ENCODE data around the gene C3. TPM values are rescaled to one million over a fixed set of nuclear protein-coding genes. Genes with fewer than 3 reads are reported as not detected.
A peak's percentile ranks its signal among the peaks of the same experiment; 100 is the strongest.

Gene C3
- total and polyA plus RNA-seq, 2 of the 13 experiments (the other 11 are each of a cell fraction or from before 2014, with no cell fraction given), result 1,455 to 6,272 TPM

- TF ChIP-seq ZNF318 (CRISPR knock-in tag; IDR thresholded peaks at IDR 0.05) (peak; percentile 20; the same call in 1 of the 2 replicates), POLR2AphosphoS5 (IDR thresholded peaks at IDR 0.05; ENCODE audit: low read depth, low read length) (peak; percentile 29; the same call in 1 of the 2 replicates), MTF2 (CRISPR knock-in tag; IDR thresholded peaks at IDR 0.05; ENCODE audit: borderline replicate concordance) (no peak), ZNF317 (CRISPR knock-in tag; IDR thresholded peaks at IDR 0.05) (peak; percentile 1; the same call in 1 of the 2 replicates), ZFP90 (CRISPR knock-in tag; IDR thresholded peaks at IDR 0.05; ENCODE audit: borderline replicate concordance) (0 out of 2 replicates have a peak, but pooled peaks have one; percentile 41), HMG20A (CRISPR knock-in tag; IDR thresholded peaks at IDR 0.05; ENCODE audit: borderline replicate concordance) (no peak), ZNF34 (CRISPR knock-in tag; IDR thresholded peaks at IDR 0.05; ENCODE audit: borderline replicate concordance) (0 out of 2 replicates have a peak, but pooled peaks have one; percentile 15), ZNF704 (CRISPR knock-in tag; IDR thresholded peaks at IDR 0.05; ENCODE audit: borderline replicate concordance) (0 out of 2 replicates have a peak, but pooled peaks have one; percentile 38), ZNF12 (CRISPR knock-in tag; IDR thresholded peaks at IDR 0.05) (peak; percentile 13; the same call in 1 of the 2 replicates), ZNF326 (CRISPR knock-in tag; IDR thresholded peaks at IDR 0.05; ENCODE audit: borderline replicate concordance) (no peak), PCBP1 (IDR thresholded peaks at IDR 0.05; ENCODE audit: borderline replicate concordance, low read depth, low read length) (no peak), KDM5A (IDR thresholded peaks at IDR 0.05; ENCODE audit: borderline replicate concordance, low read length) (no peak; the same call in 1 of the 2 replicates), CHD4 (IDR thresholded peaks at IDR 0.05; ENCODE audit: borderline replicate concordance, low read length) (0 out of 2 replicates have a peak, but pooled peaks have one; percentile 34), ZNF564 (CRISPR knock-in tag; IDR thresholded peaks at IDR 0.05) (peak; percentile 62; the same call in 1 of the 2 replicates), NCOA2 (CRISPR knock-in tag; IDR thresholded peaks at IDR 0.05) (0 out of 2 replicates have a peak, but pooled peaks have one; percentile 6), ZNF276 (CRISPR knock-in tag; IDR thresholded peaks at IDR 0.05; ENCODE audit: low read depth) (0 out of 2 replicates have a peak, but pooled peaks have one; percentile 51), FOSL2 (CRISPR knock-in tag; IDR thresholded peaks at IDR 0.05) (no peak), NKX3-1 (CRISPR knock-in tag; IDR thresholded peaks at IDR 0.05) (0 out of 2 replicates have a peak, but pooled peaks have one; percentile 42), ZBTB7B (CRISPR knock-in tag; IDR thresholded peaks at IDR 0.05) (no peak)
These were observed 18.4 kb upstream of the C3 start (continued) for GRCh38 chr19:6738787-6739389.
